Activated CD4-positive, alpha-beta T cell treated with anti-CD3 and anti-CD28 coated beads, Interleukin-10, Interleukin-2, amounts not matched to agents 100 ng/mL and 50 ng/mL, durations not matched to agents 16 hours and 8 hours (primary cell): ENCODE data around the gene EZR.
"Not testable (repeated sequence)": the region's sequence is repeated elsewhere in the genome, so short reads cannot be mapped to it uniquely, and the experiment has no call there.

Experiments used
- DNase-seq: peaks from one replicate; pipeline ENCODE4 v3.0.0-alpha.2; 2020

The EZR gene

GRCh38 chr6:158793432-158793831, 25.7 kb downstream of the EZR start:
- DNase-seq, result peak; percentile 66

- DNase-seq, result not testable (repeated sequence)
These were observed 26.7 kb downstream of the EZR start for GRCh38 chr6:158792505-158792904.

- no peak for DNase-seq
These were observed 27.8 kb downstream of the EZR start for GRCh38 chr6:158791274-158791855.

GRCh38 chr6:158789115-158789917, 29.9 kb downstream of the EZR start:
- peak; percentile 60 for DNase-seq

GRCh38 chr6:158787395-158787794, 31.8 kb downstream of the EZR start:
- DNase-seq, result no peak

GRCh38 chr6:158786645-158787304, 32.4 kb downstream of the EZR start:
- DNase-seq, result no peak

GRCh38 chr6:158785036-158785435, 34.1 kb downstream of the EZR start:
- no peak for DNase-seq

- DNase-seq, result no peak
These were observed 34.7 kb downstream of the EZR start for GRCh38 chr6:158784505-158784904.

- no peak for DNase-seq
These were observed 35.3 kb downstream of the EZR start for GRCh38 chr6:158783851-158784250.

- DNase-seq, result no peak
These were observed 36.1 kb downstream of the EZR start for GRCh38 chr6:158783167-158783450.

- DNase-seq, result no peak
These were observed 36.6 kb downstream of the EZR start for GRCh38 chr6:158782432-158783166.

- DNase-seq, result no peak
These were observed 37.3 kb downstream of the EZR start for GRCh38 chr6:158781692-158782373.

- DNase-seq, result no peak
These were observed 38.0 kb downstream of the EZR start for GRCh38 chr6:158780988-158781691.

GRCh38 chr6:158780246-158780884, 38.8 kb downstream of the EZR start:
- no peak for DNase-seq

- no peak for DNase-seq
These were observed 41.1 kb downstream of the EZR start for GRCh38 chr6:158778005-158778527.

GRCh38 chr6:158777510-158777909, 41.7 kb downstream of the EZR start:
- DNase-seq, result no peak

GRCh38 chr6:158776737-158777136, 42.4 kb downstream of the EZR start:
- DNase-seq, result no peak

- no peak for DNase-seq
These were observed 43.3 kb downstream of the EZR start for GRCh38 chr6:158775832-158776231.

GRCh38 chr6:158774717-158775449, 44.3 kb downstream of the EZR start:
- DNase-seq, result no peak

- DNase-seq, result no peak
These were observed 45.4 kb downstream of the EZR start for GRCh38 chr6:158773581-158774449.
